Fibroblast of skin of left quadriceps (primary cell): ENCODE measurements around the gene EGR1.

Experiments used
- DNase-seq, 2 experiments: peaks; one replicate each; pipeline ENCODE4 v3.0.0-alpha.2; 2013; ENCODE audit warnings: low read depth in 2 of 2

EGR1 gene

DNA sequence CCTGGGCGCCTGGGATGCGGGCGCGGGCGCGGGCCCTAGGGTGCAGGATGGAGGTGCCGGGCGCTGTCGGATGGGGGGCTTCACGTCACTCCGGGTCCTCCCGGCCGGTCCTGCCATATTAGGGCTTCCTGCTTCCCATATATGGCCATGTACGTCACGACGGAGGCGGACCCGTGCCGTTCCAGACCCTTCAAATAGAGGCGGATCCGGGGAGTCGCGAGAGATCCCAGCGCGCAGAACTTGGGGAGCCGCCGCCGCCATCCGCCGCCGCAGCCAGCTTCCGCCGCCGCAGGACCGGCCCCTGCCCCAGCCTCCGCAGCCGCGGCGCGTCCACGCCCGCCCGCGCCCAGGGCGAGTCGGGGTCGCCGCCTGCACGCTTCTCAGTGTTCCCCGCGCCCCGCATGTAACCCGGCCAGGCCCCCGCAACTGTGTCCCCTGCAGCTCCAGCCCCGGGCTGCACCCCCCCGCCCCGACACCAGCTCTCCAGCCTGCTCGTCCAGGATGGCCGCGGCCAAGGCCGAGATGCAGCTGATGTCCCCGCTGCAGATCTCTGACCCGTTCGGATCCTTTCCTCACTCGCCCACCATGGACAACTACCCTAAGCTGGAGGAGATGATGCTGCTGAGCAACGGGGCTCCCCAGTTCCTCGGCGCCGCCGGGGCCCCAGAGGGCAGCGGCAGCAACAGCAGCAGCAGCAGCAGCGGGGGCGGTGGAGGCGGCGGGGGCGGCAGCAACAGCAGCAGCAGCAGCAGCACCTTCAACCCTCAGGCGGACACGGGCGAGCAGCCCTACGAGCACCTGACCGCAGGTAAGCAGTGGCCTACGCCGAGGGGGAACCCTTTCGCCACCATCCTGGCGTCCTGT, at the start of gene EGR1:
EGR1 (plus strand) TSS at position 219 of the 864 bp plus-strand sequence; CDS start at position 502, 283 bp downstream.
- peak; percentile 91 for DNase-seq

DNA sequence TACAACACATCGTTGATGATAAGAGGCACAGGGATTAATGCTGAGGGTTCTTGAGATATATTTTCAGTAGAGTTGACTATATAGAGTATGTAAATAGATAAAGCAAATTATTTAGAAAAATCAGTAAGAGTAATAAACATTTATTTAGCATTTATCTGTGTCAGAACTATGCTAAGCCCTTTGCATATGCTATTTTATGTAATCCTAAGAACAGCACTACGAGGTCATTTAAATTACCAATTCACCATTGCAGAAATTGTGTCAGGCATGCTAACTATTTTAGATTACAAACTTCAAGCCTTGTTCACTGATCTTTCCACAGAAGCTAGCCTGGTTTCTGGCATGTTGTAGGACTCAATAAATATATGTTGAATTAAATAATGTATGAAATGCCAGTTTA, 46.8 kb upstream of the EGR1 start:
- no peak for DNase-seq

DNA sequence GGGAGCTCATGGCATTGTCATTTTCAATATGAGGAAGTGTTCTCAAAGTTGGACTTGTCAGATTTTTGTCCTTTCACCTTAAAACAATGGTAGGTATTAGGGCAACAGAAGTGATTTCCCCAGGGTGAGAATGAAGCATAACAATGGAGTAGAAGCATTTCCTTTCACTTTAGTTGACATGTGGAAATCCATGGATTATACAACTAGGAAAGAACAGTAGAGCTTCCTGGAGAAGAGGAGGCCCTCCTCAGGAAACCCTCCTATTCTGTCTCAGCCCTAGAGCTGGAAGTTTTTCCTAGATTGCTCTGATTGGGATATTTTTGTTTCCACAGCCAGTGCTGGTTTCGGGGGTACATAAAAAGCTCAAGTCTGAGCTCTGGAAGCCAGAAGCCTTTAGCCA, 40.2 kb upstream of the EGR1 start:
- no peak for DNase-seq

DNA sequence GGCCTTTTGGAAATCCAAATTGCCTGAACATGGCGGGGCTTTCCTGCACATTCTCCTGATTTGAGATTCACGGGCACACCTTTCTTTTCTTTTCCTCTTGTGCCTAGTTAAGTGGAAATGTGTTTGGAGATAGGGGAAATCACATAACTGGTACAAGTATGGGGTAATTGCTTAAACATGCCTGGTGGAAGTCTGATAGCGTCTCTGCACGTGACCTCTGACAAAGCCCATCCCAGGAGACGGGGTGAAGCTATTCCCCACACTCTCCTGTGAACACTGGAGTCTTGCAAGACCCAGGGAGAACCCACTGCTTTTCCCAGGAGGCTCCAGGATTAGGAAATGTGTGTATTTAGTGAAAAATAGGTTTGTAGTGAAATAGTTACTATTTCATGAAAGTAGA, 29.3 kb upstream of the EGR1 start:
- no peak for DNase-seq

DNA sequence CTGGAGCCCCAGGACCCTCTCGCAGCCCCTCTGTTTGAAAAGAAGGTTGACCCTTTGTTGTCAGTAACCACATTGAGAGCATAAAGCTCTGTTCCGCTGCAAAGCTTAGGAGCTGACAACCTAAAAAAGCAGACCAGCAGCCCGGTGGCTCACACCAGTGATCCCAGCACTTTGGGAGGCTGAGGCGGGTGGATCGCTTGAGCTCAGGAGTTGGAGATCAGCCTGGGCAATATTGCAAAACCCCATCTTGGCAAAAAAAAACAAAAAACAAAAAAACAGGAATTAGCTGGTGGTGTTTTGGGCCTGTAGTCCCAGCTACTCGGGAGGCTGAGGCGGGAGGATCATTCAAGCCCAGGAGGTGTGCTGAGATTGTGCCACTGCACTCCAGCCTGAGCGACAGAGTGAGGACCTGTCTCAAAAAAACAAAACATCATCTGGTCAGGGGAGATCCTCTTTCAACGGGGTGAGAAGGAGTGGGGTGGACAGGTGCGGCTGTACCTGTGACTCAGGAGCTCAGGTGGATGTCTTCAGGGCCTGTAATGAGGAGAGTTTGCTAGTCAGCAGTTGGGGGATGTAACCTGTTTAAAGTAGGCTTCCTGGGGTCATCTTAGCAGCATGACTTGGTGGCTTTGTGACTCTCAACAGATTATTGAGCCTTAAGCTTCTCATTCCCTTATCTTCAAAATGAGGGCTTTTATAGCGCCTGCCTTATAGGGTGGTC, 27.1 kb upstream of the EGR1 start:
- DNase-seq, result no peak

DNA sequence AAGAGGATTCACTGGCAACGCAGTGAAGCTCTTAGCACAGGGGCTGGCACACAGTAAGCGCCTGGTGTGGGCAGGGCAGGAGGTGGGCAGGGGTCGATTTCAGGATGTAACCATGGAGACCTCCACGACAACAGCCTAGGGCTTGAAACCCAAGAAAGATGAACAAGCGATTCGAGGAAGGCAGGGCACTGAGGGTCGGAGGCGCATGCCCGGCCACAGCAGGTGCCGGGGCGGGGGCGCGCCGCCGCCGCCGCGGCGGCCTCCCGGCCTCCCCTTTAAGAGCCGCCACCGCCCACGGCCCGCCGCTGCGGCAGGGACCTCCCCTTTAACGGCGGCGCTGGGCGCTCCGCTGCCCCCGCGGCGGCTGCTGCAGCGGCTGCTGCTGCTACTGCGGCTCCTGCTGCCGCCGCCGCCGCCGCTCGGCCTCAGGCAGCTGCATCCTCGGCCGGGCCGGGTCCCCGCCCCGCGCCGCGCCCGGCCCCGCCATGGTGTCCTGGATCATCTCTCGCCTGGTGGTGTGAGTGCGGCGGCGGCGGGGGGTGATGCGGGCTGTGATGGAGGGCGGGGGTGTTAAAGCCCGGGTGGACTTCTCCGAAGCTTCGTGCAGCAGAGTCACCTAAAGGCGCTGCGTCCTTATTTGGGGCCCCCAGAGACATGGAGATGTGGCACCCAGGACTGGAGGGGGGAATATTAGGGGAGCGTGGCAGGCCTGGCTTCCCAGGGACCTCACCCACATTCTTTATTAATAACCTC, 26.4 kb upstream of the EGR1 start, which contains the start of gene REEP2:
REEP2 (plus strand) TSS at position 334 of the 753 bp plus-strand sequence; CDS start at position 486, 152 bp downstream.
- DNase-seq, result peak in 1 of 2 experiments; percentile 10

DNA sequence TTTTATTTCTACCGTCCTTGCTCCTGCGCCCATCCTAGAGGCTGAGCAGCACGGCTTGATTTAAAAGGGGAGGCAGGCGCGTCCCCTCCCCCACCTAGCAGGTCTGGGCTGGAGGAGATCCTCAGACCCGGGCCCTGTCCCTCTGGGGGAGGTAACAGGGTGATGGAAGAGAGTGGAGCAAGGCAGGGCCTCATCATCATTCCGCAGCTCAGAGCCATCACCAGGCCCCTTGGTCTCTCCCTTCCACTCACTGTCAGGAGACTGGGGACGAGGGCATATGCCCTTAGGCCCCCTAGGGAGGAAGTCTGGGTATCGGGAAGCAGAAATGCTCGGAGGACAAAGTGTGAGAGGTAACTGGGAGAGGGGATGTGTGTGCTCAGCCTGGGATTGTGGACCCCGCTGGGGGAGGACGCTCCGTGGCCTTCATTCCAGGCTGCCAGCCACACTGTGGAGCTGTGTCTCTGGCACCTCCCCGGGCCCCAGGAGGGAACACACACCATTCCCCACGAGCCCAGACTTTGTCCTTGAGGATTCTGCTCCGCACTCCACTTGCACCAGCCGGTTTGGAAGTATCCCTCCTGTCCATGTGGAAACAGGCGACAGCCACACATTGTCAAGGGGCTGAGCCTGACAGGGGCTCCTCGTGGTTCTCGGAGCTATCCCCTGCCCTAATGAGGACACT, 25.7 kb upstream of the EGR1 start:
- no peak for DNase-seq

DNA sequence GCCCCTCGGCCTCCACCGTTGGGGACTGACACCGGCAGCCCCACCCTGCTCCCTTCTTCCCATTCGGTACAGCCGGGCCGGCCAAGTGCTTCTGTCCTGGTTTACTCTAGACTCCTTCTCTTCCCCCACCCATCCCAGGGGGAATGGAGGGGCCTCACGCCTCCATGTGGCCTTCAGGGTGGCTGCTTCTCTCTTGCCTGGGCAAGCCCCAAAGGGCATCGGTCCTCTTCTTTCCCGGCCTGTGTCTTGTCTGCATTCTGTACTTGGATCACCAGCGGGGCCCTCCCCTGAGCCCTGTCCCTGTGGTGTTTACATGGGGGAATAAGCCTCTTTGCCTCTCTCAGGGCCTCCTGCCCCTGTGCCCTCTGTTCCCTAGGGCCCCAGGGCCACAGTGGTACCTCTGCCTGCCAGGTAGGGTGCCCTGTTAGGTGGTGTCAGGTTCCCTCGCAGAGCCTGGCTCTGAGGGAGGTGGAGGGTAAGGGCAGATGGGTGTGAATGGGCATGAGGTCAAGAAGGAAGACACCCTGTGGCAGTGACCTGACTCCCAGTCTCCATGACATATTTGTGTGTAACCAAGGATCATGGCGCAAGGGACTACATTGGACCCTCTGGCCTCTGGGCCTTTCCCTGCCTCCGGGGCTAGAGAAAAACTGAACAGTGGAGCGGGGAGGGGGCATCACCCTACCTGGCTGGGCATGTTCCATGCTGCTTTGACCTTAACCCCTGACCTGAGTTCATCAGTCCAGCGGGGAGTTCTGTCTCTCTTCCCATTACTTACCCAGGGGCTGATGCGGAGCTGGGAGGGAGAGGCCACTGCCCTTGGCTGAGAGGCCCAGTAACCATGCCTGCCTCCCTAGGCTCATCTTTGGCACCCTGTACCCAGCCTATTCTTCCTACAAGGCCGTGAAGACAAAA, 24.9 kb upstream of the EGR1 start:
- DNase-seq, result no peak

DNA sequence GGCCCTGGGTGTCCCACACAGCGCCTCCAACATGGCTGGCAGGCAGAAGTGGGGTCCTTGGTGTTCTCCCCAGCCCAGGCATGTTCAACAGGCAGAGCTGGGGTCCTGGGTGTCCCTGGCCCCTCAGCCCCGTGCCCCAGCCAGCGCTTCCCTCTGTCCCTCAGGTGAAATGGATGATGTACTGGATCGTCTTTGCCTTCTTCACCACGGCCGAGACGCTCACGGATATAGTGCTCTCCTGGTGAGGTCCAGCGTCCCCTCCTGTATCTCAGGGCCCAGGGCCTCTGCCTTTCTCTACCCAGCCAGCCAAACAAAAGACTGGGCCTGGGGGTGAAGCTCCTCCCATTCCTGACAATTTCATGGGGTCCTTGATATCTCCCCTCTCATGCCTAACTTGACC, 24.1 kb upstream of the EGR1 start:
- no peak for DNase-seq

DNA sequence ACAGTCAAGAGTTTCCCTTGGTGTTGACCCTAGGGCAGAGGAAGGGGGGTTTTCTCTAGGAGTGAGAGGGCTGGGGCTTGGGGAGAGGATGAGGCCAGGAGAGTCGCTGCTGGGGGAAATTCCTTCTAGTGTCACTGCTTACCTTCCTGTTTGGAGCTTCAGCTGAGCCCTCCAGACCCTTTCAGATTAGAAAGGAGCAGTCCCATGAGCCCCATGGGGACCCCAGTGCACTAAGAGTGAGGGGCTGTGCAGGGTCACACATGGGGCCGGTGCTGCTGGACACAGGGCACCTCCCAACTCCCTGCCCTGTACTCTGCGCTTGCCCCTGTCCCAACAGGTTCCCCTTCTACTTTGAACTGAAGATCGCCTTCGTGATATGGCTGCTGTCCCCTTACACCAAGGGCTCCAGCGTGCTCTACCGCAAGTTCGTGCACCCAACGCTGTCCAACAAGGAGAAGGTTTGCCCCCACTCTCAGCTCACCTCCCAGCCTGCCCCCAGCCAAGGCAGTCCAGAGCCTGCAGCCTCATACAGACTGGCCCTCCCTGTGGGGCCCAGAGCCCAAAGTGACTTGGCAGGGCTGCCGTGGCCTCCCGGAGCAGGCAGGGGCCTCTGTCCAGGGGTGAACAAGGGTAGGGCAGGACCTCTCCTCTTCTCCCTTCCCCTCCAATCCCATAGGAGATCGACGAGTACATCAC, 21.1 kb upstream of the EGR1 start:
- DNase-seq, result no peak

DNA sequence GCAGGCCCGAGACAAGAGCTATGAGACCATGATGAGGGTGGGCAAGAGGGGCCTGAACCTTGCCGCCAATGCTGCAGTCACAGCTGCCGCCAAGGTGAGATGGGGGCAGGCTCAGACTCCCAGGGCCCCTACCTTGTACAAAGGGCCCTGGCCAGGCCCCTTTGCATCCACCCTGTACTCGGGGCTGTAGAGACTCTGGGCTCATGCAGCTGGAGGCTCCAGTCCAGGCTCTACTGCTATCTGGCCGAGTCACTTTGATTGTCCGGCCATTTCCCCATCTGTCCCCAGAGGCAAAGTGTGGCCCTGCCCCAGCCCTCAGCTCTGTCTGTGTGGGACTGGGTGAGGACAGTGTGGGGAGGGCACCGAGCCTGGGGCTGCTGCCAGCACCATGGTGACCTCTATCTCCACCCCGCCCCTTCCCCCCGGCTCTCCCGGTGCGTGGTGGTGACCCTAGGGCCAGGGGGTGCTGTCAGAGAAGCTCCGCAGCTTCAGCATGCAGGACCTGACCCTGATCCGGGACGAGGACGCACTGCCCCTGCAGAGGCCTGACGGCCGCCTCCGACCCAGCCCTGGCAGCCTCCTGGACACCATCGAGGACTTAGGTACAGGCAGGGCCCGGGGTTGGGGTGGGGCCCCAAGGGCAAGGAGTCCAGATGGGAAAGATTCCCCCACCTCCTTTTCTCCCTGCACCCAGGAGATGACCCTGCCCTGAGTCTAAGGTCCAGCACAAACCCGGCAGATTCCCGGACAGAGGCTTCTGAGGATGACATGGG, 20.3 kb upstream of the EGR1 start:
- DNase-seq, result no peak

DNA sequence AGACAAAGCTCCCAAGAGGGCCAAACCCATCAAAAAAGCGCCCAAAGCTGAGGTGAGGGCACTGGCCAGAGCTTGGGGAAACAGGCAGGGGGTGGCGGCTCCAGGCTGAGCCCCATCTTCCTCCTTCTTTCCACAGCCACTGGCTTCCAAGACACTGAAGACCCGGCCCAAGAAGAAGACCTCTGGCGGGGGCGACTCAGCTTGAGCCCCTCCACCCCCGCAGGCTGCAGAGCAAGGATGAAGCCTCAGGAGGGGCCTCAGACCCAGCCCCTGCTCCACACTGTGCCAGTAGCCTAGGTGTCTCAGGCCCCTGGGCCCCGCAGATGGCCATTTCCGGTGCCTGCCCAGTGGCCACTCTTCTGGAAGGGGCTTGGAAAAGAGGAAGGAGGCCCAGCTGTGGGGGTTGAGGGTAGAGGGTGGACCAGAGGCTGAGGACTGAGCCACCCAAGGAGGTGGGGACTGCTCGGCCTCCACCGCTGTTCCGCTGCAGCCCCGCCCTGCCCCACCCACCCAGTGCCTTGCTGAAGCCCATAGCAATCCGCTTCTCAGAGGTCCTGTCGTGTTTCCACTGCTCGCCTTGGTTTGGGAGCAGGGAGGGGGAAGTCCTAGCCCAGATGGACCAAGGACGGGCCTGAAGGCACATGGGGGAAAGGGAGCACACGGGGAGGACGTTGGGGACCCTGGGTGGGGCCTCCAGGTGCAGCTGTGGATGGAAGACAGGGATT, 19.6 kb upstream of the EGR1 start:
- no peak for DNase-seq

DNA sequence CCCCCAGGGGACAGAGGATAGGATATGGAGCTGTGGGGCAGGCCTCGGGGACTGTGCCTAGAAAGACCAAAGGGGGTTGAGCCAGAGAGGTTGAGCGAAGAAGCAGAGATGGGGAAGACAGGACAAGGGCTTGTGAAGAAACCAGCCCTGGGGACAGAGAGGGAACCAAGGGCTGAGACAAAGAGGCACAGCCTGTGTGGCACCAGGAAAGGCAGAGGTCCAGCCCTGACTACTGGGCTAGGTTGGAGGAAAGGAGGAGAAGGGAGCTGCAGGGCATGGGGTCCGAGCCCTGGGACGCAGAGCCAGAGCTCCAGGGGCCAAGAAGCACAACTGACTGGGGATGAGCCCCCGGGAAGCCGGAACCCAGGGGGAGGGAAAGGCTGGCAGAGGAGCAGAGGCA, 17.2 kb upstream of the EGR1 start:
- no peak for DNase-seq

DNA sequence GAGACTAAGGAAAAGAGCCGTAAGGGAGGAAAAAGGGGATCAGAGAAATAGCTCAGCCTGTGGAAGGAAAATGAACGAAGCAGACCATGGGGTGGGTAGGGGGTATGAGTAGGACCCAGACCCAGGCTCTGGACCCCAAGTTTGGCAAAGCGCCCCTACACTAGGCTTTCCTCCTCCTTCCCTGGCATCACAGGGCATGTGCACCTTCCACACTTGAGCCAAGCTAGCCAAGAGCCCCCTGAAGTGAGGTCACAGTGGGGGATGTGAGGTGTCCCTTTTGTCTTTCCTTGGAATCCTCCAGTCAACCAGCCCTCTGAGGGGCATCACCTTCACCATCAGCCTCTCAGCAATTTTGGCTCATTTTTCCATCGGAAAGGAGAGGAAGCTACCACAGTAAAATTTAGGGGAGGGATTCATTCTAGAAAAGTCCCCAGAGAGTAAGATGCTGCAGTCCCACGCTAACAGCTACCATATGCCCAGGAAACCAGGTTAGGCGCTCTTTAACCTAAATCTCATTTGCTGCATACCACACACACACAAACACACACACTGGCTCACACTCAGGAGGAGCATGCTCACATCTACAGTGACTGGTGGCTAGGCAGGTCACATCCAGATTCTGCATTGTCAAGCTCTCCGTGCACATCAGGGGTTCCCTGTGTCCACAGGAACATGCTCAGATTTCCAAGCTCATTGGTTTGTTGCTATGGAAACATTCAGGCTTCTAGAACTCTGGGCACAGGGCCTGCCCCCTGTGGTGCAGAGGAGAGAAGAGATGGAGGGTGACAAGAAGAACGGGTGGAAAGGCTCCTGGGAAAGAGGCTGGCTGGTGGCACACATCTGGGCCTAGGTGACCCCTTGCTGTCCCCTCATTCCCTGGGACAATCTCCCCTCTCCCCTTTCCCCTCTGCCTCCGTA, 16.5 kb upstream of the EGR1 start:
- DNase-seq, result peak in 1 of 2 experiments; percentile 37

DNA sequence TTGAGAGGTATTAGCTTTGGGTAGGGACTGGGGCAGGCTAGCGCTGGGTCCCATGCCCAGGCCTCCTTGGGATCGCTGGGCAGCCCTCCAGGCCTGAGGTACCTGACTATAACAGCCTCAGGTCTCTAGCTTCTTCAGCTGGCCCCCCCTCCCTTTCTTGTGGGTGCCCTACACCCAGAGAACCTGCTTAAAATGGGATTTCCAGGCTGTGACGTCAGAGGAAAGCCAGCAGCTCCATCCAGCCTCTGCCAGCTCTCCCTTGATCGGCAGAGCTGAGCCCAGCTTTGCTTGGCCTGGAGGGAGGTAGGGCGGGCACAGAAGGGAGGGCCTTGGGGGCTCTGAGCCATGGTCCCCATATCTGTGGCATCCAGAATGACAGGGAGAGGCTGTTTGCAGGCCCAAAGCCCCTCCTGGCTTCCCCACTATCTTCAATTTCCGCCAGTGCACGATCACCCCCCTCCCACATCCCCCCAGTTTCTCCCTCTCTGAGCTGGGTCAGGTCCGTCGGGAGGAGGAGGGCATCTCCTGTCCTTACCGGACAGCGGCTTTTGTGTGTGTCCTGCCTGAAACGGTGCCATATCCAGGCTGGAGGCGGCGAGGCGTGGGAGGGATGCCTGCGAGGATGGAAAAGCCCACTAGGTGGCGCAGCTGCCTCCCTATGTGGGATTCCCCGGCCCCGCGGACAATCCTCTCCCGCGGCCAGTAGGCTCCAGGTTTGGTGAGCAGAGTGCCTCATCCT, 15.6 kb upstream of the EGR1 start:
- DNase-seq, result peak in 1 of 2 experiments; percentile 57

DNA sequence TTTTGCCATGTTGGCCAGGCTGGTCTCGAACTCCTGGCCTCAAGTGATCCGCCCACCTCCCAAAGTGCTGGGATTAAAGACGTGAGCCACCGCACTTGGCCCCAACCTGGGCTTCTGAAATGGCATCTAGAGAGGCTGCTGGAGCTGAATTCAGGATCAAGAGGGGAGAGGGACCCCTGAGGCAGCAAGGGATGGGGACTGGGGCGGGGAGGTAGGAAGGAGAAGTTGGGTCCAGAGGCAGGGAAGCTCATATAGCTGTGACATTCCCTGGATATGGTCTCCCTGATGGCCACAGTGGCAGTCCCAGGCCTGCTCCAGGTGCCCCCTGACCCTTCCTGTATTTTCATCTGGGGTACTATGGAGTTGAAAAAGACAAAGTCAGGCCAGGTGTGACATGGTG, 14.3 kb upstream of the EGR1 start:
- DNase-seq, result no peak

DNA sequence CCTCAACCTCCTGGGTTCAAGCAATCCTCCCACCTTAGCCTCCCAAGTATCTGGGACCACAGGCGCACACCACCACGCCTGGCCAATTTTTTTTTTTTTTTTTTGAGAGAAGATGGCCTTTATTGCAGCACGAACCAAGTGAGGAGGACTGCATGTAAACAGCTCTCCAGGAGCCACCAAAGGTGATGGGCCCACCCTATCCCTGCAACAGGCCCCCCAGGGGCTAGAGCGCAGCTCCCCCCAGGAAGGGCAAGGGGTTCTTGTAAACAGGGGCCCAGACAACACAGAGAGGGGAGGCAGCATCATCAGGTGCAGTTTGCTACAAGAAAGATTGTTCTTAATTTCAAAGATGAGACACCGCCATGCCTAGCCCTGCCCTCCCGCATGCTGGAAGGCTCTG, 12.6 kb upstream of the EGR1 start:
- no peak for DNase-seq
